Calu3 (cell line): ENCODE measurements around the gene SEC24A. TPM values are rescaled to one million over a fixed set of nuclear protein-coding genes. Genes with fewer than 3 reads are reported as not detected.
"Not testable (repeated sequence)": the region's sequence is repeated elsewhere in the genome, so short reads cannot be mapped to it uniquely, and the experiment has no call there.

Experiments
- BruUV-seq: library from RNA; stranded (reverse); fragments of 400-500 nt; replicated peaks from 2 replicates; lab custom pipeline; 2021; lab: Mats Ljungman, UMichigan
- CTCF ChIA-PET: fragments of 300-600 bp; sonication (Branson Sonifier 250); formaldehyde crosslinking; loops from one replicate; lab custom pipeline; 2022; ENCODE audit warnings: antibody characterized with exemption; lab: Charles Lee
- DNase-seq: peaks from one replicate; pipeline ENCODE4 v3.0.0; 2022
- H3K27ac Mint-ChIP-seq: one replicate; pipeline ENCODE4 v1.8.0; 2022; ENCODE audit warnings: mixed read lengths; ENCODE audit not compliant: unreplicated experiment
- H3K27me3 Mint-ChIP-seq: one replicate; pipeline ENCODE4 v1.8.0; 2022; ENCODE audit warnings: mixed read lengths; ENCODE audit not compliant: unreplicated experiment
- H3K36me3 Mint-ChIP-seq: one replicate; pipeline ENCODE4 v1.8.0; 2022; ENCODE audit warnings: mild to moderate bottlenecking, moderate library complexity, mixed read lengths; ENCODE audit not compliant: insufficient read depth, unreplicated experiment
- H3K4me1 Mint-ChIP-seq: one replicate; pipeline ENCODE4 v1.8.0; 2022; ENCODE audit warnings: mild to moderate bottlenecking, low read depth, mixed read lengths; ENCODE audit not compliant: unreplicated experiment
- H3K4me3 Mint-ChIP-seq: one replicate; pipeline ENCODE4 v1.8.0; 2022; ENCODE audit warnings: mild to moderate bottlenecking, low read depth, moderate library complexity, mixed read lengths; ENCODE audit not compliant: unreplicated experiment
- H3K9me3 Mint-ChIP-seq: one replicate; pipeline ENCODE4 v1.8.0; 2022; ENCODE audit warnings: low read depth, mixed read lengths; ENCODE audit not compliant: unreplicated experiment
- intact Hi-C: fragments of 100-400 bp; cut with micrococcal nuclease; formaldehyde crosslinking; loops from one replicate; pipeline ENCODE4 v1.10.0; 2022; ENCODE audit not compliant: unreplicated experiment
- total RNA-seq: library from RNA; stranded (reverse); gene quantifications from 2 replicates; pipeline ENCODE4 v1.2.3, GENCODE V29; 2022
- TF ChIP-seq, protein P1 (sequence below): fragments of 200-600 bp; IDR thresholded peaks from one replicate; pipeline ENCODE4 v1.8.0; 2022; ENCODE audit warnings: antibody characterized with exemption; ENCODE audit not compliant: unreplicated experiment

SEC24A gene
- total RNA-seq, 1 experiment from 2014 or later = 35.2 TPM

DNA sequence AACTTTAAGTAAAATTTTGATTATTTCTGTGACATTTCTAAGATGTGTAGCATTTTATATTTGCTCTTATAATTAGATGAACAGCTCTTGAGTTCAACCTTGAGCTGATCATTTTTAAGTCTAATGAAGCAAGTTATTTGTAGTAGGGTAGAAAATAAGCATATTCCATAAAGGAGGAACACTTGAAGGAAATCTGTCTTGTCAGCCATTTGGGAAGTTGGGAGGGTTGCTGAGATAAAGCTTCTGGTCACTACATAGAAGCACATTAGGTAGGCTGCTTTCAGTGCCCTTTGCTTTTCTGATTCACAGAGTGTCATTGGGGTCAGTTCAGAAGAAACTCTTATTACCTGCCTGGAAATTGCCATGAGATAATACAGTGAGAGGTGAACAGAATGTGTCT lies 44.1 kb downstream of the SEC24A start:
- intact Hi-C loops = no loop called here
- Mint-ChIP-seq H3K27ac (no peak overlapping the region), H3K4me3 (no peak overlapping the region), H3K27me3 (no peaks in the 10 kb centered on the region), H3K9me3 (no peaks in the 10 kb centered on the region), H3K36me3 (peaks cover 59% of the 10 kb centered on the region), H3K4me1 (no peaks in the 10 kb centered on the region)
- TF ChIP-seq, protein P1, sequence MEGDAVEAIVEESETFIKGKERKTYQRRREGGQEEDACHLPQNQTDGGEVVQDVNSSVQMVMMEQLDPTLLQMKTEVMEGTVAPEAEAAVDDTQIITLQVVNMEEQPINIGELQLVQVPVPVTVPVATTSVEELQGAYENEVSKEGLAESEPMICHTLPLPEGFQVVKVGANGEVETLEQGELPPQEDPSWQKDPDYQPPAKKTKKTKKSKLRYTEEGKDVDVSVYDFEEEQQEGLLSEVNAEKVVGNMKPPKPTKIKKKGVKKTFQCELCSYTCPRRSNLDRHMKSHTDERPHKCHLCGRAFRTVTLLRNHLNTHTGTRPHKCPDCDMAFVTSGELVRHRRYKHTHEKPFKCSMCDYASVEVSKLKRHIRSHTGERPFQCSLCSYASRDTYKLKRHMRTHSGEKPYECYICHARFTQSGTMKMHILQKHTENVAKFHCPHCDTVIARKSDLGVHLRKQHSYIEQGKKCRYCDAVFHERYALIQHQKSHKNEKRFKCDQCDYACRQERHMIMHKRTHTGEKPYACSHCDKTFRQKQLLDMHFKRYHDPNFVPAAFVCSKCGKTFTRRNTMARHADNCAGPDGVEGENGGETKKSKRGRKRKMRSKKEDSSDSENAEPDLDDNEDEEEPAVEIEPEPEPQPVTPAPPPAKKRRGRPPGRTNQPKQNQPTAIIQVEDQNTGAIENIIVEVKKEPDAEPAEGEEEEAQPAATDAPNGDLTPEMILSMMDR = no peak
- CTCF ChIA-PET = no interaction called here
- no peak for DNase-seq
- TSS peak; percentile 18 for BruUV-seq

DNA sequence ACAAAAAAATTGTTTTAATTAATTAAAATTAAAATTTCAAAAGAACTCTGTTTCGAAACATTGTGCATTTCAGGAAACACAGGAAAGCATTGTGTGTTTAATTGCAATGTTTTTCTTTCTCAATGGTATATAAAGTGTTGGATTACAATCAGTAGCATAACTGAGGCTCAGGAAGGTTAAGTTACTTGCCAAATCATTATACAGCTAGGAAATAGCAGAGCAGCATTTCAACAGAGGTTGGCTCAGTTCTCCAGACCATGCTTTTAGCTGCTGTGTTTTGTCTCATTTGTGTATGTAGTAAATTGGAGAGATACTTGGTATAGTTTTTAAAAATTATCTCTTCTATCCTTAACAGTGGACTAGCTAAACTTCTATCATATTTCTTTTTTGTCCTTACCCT lies 59.7 kb downstream of the SEC24A start:
- no peak overlapping the region for H3K4me3 Mint-ChIP-seq
- intact Hi-C loops = no loop called here
- H3K27ac Mint-ChIP-seq = no peak overlapping the region
- DNase-seq = no peak
- H3K27me3 Mint-ChIP-seq = no peaks in the 10 kb centered on the region
- CTCF ChIA-PET = no interaction called here
- TF ChIP-seq, protein P1 = no peak
- no peaks in the 10 kb centered on the region for H3K9me3 Mint-ChIP-seq
- no peaks in the 10 kb centered on the region for H3K4me1 Mint-ChIP-seq
- peaks cover 66% of the 10 kb centered on the region for H3K36me3 Mint-ChIP-seq
- no TSS peak for BruUV-seq

DNA sequence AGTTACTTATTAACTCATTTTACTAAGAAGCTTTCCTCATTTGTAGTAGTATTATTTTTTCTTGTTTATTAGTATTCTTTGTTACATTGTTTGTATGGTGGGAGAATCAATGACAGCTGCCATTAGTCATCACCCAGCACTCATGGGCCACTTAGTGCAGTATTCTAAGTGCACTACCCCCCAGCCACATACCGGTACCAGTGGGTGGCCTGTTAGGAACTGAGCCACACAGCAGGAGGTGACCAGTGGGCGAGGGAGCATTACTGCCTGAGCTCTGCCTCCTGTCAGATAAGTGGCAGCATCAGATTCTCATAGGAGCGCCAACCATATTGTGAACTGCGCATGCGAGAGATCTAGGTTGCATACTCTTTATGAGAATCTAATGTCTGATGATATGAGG lies 65.5 kb downstream of the SEC24A start:
- Mint-ChIP-seq H3K27ac (no peak overlapping the region), H3K9me3 (no peaks in the 10 kb centered on the region), H3K27me3 (no peaks in the 10 kb centered on the region), H3K4me3 (no peak overlapping the region), H3K36me3 (peaks cover 66% of the 10 kb centered on the region), H3K4me1 (no peaks in the 10 kb centered on the region)
- no TSS peak for BruUV-seq
- intact Hi-C loops = no loop called here
- no peak for DNase-seq
- CTCF ChIA-PET = interaction anchor here (0.7 kb wide), 1 partner anchor 54 kb away, joined by 12 read pairs; no protein-coding TSS in a partner anchor
- TF ChIP-seq, protein P1 = no peak

DNA sequence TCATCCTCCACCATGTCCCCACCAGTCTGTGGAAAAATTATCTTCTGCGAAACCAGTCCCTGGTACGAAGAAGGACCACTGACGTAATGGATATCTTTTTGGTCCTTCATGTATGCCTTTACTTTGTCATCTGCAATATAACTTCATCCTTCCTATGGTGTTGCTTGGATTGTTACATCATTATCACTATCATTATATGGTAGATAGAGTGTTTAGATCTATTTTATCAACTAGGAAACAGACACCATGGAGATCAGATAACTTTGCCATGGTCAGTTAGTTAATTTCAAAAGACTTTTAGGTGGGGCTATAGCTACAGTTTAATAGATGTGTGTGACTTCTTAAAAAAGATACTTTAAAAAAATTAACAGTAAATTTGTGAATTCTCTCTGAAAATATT lies 66.0 kb downstream of the SEC24A start:
- Mint-ChIP-seq H3K4me1 (no peaks in the 10 kb centered on the region), H3K27ac (no peak overlapping the region), H3K27me3 (no peaks in the 10 kb centered on the region), H3K4me3 (no peak overlapping the region), H3K9me3 (no peaks in the 10 kb centered on the region), H3K36me3 (peaks cover 63% of the 10 kb centered on the region)
- CTCF ChIA-PET = no interaction called here
- intact Hi-C loops = no loop called here
- DNase-seq = no peak
- no TSS peak for BruUV-seq
- TF ChIP-seq, protein P1 = no peak

DNA sequence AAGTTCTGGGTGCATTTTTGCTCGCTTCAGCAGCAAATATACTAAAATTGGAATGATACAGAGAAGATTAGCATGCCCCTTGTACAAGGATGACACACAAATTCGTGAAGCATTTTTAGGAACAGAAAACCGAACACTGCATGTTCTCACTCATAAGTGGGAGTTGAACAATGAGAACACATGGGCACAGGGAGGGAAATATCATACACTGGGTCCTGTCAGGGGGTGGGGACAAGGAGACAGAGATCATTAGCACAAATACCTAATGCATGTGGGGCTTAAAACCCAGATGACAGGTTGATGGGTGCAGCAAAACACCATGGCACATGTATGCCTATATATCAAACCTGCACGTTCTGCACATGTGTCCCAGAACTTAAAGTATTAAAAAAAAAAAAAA lies 66.9 kb downstream of the SEC24A start:
- H3K9me3 Mint-ChIP-seq, H3K4me1 Mint-ChIP-seq, DNase-seq, BruUV-seq, H3K27me3 Mint-ChIP-seq, H3K27ac Mint-ChIP-seq, H3K4me3 Mint-ChIP-seq, intact Hi-C loops, CTCF ChIA-PET: not testable (repeated sequence)
- peaks cover 54% of the 10 kb centered on the region for H3K36me3 Mint-ChIP-seq
